ENCODE measurements around the gene TMEM205. TPM values are rescaled to one million over a fixed set of nuclear protein-coding genes. Genes with fewer than 3 reads are reported as not detected.

TMEM205 gene
- total and polyA plus RNA-seq, 2 experiments from 2014 or later = 188 to 199 TPM

DNA sequence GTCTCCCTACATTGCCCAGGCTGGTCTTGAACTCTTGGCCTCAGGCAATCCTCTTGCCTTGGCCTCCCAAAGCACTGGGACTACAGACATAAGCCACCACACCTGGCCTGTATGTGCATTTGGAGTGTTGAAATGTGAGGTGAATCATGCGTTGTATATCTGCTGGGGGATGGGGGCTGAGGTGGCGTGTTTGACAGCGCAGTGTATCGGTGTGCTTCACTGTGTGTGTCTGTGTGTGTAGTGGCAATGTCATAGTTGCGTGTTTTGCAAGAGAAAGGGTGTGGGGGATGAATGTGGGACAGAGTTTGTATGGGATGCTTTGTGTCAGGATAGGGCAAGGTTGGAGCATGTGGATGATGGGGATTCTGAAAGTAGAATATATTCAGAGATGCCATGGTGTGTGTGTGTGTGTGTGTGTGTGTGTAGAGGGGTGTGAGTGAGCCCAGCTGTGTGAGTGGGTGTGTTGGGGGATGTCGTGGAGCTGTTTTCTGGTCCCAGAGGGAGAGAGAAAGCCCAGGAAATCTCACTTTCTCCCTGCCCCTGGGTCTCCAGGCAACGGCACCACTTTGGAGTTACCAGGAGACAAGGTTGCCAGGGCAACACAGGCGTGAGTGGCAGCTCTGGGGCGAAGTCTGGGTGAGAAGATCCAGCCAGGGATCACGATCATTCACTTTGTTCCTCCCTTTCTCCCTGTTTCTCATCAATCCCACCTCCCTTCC is 27.3 kb upstream of the TMEM205 start:
- Histone ChIP-seq H3K79me2 (peaks cover 6% of the 10 kb centered on the region), H4K20me1 (ENCODE audit: insufficient read depth, poor library complexity, severe bottlenecking) (no peaks in the 10 kb centered on the region), H3K4me3 (no peak overlapping the region), H3K4me1 (ENCODE audit: insufficient read depth) (peaks cover 13% of the 10 kb centered on the region), H2AFZ (no peak overlapping the region), H3K36me3 (replicated peaks; ENCODE audit: insufficient read depth, low read depth) (no peaks in the 10 kb centered on the region), H3K9me2 (replicated peaks; ENCODE audit: insufficient read depth) (no peaks in the 10 kb centered on the region), H3K27ac (no peak overlapping the region), H3K4me2 (peak overlapping the region; percentile 78), H3K27me3 (no peaks in the 10 kb centered on the region), H3K9me3 (ENCODE audit: low read depth) (no peaks in the 10 kb centered on the region)
- DNase-seq (ENCODE audit: low spot score) = peak; percentile 81
- TF ChIP-seq, protein P1, sequence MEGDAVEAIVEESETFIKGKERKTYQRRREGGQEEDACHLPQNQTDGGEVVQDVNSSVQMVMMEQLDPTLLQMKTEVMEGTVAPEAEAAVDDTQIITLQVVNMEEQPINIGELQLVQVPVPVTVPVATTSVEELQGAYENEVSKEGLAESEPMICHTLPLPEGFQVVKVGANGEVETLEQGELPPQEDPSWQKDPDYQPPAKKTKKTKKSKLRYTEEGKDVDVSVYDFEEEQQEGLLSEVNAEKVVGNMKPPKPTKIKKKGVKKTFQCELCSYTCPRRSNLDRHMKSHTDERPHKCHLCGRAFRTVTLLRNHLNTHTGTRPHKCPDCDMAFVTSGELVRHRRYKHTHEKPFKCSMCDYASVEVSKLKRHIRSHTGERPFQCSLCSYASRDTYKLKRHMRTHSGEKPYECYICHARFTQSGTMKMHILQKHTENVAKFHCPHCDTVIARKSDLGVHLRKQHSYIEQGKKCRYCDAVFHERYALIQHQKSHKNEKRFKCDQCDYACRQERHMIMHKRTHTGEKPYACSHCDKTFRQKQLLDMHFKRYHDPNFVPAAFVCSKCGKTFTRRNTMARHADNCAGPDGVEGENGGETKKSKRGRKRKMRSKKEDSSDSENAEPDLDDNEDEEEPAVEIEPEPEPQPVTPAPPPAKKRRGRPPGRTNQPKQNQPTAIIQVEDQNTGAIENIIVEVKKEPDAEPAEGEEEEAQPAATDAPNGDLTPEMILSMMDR (IDR thresholded peaks at IDR 0.05; ENCODE audit: poor library complexity) = no peak
- no peak for TF ChIP-seq EZH2 (IDR thresholded peaks at IDR 0.05; ENCODE audit: borderline replicate concordance)
- no peak for TF ChIP-seq EZH2phosphoT487 (IDR thresholded peaks at IDR 0.05; ENCODE audit: low read depth, severe bottlenecking, unreplicated experiment)
- WGBS (ENCODE audit: low lambda C conversion rate, missing lambda C conversion rate) = 48% methylated on average over 10 of the region's 10 CpGs

DNA sequence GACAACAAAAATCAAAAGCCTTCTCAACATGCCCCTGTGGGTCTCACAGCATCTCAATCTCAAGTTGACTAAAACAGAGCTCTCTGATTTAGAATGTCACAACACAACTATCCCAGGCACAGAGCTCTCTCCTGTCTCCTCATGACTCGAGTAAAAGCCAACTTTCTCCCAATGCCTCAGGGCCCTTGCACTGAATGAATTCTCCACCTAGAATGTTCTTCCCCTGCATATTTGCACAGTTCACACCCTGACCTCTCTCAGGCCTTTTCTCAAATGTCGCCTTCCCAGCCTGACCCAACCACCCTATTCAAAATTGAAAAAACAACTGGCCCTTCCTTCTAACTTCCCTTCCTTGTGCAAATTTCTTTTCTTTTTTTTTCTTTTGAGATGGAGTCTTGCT is 24.7 kb upstream of the TMEM205 start:
- no peaks in the 10 kb centered on the region for H3K27me3 ChIP-seq
- no peaks in the 10 kb centered on the region for H3K9me3 ChIP-seq (ENCODE audit: low read depth)
- no peaks in the 10 kb centered on the region for H3K9me2 ChIP-seq (replicated peaks; ENCODE audit: insufficient read depth)
- H3K4me3 ChIP-seq = no peak overlapping the region
- WGBS (ENCODE audit: low lambda C conversion rate, missing lambda C conversion rate) = 97% methylated on average over 2 of the region's 2 CpGs
- peaks cover 9% of the 10 kb centered on the region for H3K4me1 ChIP-seq (ENCODE audit: insufficient read depth)
- no peaks in the 10 kb centered on the region for H4K20me1 ChIP-seq (ENCODE audit: insufficient read depth, poor library complexity, severe bottlenecking)
- H3K4me2 ChIP-seq = no peak overlapping the region
- no peaks in the 10 kb centered on the region for H3K36me3 ChIP-seq (replicated peaks; ENCODE audit: insufficient read depth, low read depth)
- H2AFZ ChIP-seq = no peak overlapping the region
- DNase-seq (ENCODE audit: low spot score) = no peak
- no peak for TF ChIP-seq EZH2 (IDR thresholded peaks at IDR 0.05; ENCODE audit: borderline replicate concordance)
- no peak for TF ChIP-seq EZH2phosphoT487 (IDR thresholded peaks at IDR 0.05; ENCODE audit: low read depth, severe bottlenecking, unreplicated experiment)
- TF ChIP-seq, protein P1 (IDR thresholded peaks at IDR 0.05; ENCODE audit: poor library complexity) = no peak
- H3K27ac ChIP-seq = no peak overlapping the region
- H3K79me2 ChIP-seq = peaks cover 1% of the 10 kb centered on the region

DNA sequence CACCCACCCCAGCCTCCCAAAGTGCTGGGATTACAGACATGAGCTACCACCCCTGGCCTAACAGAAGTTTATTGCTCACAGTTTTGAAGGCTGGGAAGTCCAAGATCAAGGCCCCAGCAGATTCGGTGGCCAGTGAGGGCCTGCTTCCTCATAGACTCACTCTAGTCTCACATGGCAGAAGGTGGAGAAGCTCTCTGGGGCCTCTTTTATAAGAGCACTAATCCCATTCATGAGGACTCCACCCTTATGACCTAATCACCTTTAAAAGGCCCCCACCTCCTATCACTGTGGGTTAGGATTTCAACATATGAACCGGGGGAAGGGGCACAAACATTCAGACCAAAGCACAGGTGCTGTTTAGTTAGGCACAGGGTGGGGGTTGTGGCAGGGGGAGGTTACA is 21.5 kb upstream of the TMEM205 start:
- Histone ChIP-seq H3K9me3 (ENCODE audit: low read depth) (no peaks in the 10 kb centered on the region), H4K20me1 (ENCODE audit: insufficient read depth, poor library complexity, severe bottlenecking) (no peaks in the 10 kb centered on the region), H3K36me3 (replicated peaks; ENCODE audit: insufficient read depth, low read depth) (no peaks in the 10 kb centered on the region), H3K27ac (no peak overlapping the region), H3K27me3 (no peaks in the 10 kb centered on the region), H3K4me1 (ENCODE audit: insufficient read depth) (no peaks in the 10 kb centered on the region), H3K79me2 (no peaks in the 10 kb centered on the region), H3K4me2 (no peak overlapping the region), H3K9me2 (replicated peaks; ENCODE audit: insufficient read depth) (no peaks in the 10 kb centered on the region), H2AFZ (no peak overlapping the region), H3K4me3 (no peak overlapping the region)
- TF ChIP-seq EZH2phosphoT487 (IDR thresholded peaks at IDR 0.05; ENCODE audit: low read depth, severe bottlenecking, unreplicated experiment) (no peak), EZH2 (IDR thresholded peaks at IDR 0.05; ENCODE audit: borderline replicate concordance) (no peak)
- TF ChIP-seq, protein P1 (IDR thresholded peaks at IDR 0.05; ENCODE audit: poor library complexity) = no peak
- WGBS (ENCODE audit: low lambda C conversion rate, missing lambda C conversion rate) = 82% methylated on average over 2 of the region's 2 CpGs
- no peak for DNase-seq (ENCODE audit: low spot score)

All from hepatocyte (in vitro differentiated cells).